GM12872 (cell line): ENCODE measurements around the gene RPL37A.

ENCODE experiments used
- CTCF ChIP-seq: IDR thresholded peaks from 3 replicates; pipeline ENCODE4 v1.5.1; 2011; ENCODE audit warnings: low read depth, mild to moderate bottlenecking, low read length, moderate library complexity; ENCODE audit not compliant: insufficient read depth

RPL37A gene

GRCh38 chr2:216498379-216499352, at the start of gene RPL37A:
Gene RPL37A (plus strand): TSS chr2:216498844. CDS start chr2:216498875, 31 bp downstream.
- TF ChIP-seq CTCF = no peak

GRCh38 chr2:216450346-216450745, 48.3 kb upstream of the RPL37A start:
- no peak for TF ChIP-seq CTCF

GRCh38 chr2:216450784-216451183, 47.9 kb upstream of the RPL37A start:
- no peak for TF ChIP-seq CTCF

- TF ChIP-seq CTCF = no peak
Measured at GRCh38 chr2:216453955-216454614, 44.6 kb upstream of the RPL37A start.

- TF ChIP-seq CTCF = no peak
Measured at GRCh38 chr2:216463148-216463547, 35.5 kb upstream of the RPL37A start.

- TF ChIP-seq CTCF = no peak
Measured at GRCh38 chr2:216464104-216464720, 34.4 kb upstream of the RPL37A start.

GRCh38 chr2:216465579-216466195, 33.0 kb upstream of the RPL37A start:
- no peak for TF ChIP-seq CTCF
